Raji (cell line): Measurements from ENCODE around the gene NUP37.

Source experiments
- POLR2A ChIP-seq: IDR thresholded peaks from 2 replicates; pipeline ENCODE4 v1.6.1; 2011; ENCODE audit warnings: low read depth, low read length, control low read depth; ENCODE audit not compliant: insufficient read depth

NUP37 gene

GRCh38 chr12:102119674-102120563, at the start of gene NUP37, which contains the start of gene PARPBP:
TSS of gene NUP37 (minus strand) at chr12:102120114. CDS start at chr12:102118518, 1,596 bp downstream.
TSS of gene PARPBP (plus strand) at chr12:102120183. CDS start at chr12:102123889, 3,706 bp downstream.
- peak; percentile 82 for TF ChIP-seq POLR2A

GRCh38 chr12:102167821-102168604, 48.1 kb upstream of the NUP37 start:
- TF ChIP-seq POLR2A, result no peak

DNA sequence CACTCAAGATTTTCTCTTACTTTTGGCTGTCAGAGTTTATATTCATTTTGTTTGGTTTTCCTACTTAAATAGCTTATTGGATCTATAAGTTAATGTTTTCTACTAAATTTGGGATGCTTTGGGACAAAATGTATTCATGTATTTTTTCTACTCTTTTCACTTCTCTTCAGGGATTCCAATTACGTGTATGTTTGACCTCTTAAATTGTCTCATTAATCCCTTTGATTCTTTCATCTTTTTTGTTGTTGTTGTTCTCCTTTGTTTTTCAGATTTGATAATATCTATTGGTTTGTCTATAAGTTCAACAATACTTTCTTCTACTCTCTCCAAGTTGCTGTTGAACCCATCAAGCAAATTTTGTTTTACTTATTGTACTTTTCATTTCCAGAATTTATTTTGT, 43.5 kb upstream of the NUP37 start:
- TF ChIP-seq POLR2A, result no peak

GRCh38 chr12:102144221-102144620, 24.3 kb upstream of the NUP37 start:
- no peak for TF ChIP-seq POLR2A

- TF ChIP-seq POLR2A, result no peak
Observed at GRCh38 chr12:102120886-102121285, 972 bp upstream of the NUP37 start.

GRCh38 chr12:102120564-102120873, 605 bp upstream of the NUP37 start:
- TF ChIP-seq POLR2A, result no peak

GRCh38 chr12:102118874-102119273, 1.0 kb downstream of the NUP37 start:
- TF ChIP-seq POLR2A, result no peak

DNA sequence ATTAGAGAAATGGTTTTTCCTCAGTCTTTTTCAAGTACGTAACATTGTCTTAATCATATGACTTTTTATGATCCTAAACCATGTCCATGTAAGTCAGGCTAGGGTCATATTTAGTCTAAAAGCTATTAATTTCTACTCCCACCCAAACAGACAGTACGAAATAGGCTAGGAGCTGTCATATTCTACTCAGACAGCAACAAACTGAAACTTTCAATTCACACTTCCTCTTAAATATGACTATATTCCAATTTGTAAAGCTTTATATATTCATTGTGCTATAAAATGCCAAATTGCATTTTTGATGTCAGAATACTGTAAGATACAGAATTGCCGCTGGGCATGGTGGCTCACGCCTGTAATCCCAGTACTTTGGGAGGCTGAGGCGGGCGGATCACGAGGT, 3.5 kb downstream of the NUP37 start:
- TF ChIP-seq POLR2A, result no peak

DNA sequence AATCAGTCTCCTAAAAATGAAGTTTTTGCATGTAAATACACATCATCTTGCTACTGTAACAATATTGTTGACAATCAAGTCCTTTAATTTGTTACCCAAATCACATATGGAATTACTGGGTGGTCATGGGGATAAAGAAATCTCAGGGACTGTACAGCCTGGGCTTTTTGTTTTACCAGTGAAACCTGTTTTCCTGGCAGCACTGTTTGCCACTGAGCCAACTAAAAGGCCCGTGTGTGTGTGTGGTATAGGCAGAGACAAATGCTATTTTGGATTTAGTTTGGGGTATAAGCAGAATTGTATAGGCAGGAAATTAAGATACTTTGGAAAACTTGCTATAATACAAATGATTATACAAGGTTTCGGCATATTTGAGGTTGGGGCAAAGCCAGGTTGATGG, 5.7 kb downstream of the NUP37 start:
- TF ChIP-seq POLR2A, result no peak

DNA sequence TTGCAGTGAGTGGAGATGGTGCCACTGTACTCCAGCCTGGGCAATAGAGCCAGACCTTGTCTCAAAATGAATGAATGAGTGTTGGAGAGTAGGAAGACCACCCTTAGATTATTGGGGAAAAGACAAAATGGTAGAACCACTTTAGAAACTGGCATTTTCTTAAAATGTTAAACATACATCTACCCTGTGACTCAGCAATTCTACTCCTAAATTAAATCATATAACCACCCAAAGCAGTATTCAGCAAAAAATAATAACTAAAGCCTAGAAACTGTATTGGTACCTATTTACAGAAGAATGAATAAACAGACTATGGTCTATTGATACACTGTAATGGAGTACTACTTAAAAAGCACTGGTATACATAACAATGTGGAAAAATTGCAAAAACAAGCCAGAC, 9.1 kb downstream of the NUP37 start:
- TF ChIP-seq POLR2A, result no peak

- TF ChIP-seq POLR2A, result no peak
Observed at GRCh38 chr12:102107970-102108369, 11.9 kb downstream of the NUP37 start.

DNA sequence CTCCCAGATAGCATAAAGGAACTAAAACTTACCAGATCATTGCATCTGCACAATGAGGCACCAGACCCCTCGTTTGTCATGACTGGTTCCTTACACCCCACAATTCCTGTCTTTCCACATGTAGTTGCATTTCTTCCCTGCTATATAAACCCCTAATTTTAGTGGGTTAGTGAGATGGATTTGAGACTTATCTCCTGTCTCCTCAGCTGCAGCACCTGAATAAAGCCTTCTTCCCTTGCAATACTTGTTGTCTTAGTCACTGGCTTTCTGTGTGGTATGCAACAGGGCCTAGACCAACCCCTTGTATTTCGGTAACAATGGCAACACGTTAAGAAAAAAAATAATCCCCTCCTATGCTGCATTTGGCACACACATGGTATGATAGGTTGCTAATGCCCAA, 13.0 kb downstream of the NUP37 start:
- TF ChIP-seq POLR2A, result no peak

GRCh38 chr12:102096855-102097254, 23.1 kb downstream of the NUP37 start:
- TF ChIP-seq POLR2A, result no peak

- no peak for TF ChIP-seq POLR2A
Observed at GRCh38 chr12:102095677-102096263, 24.1 kb downstream of the NUP37 start.

DNA sequence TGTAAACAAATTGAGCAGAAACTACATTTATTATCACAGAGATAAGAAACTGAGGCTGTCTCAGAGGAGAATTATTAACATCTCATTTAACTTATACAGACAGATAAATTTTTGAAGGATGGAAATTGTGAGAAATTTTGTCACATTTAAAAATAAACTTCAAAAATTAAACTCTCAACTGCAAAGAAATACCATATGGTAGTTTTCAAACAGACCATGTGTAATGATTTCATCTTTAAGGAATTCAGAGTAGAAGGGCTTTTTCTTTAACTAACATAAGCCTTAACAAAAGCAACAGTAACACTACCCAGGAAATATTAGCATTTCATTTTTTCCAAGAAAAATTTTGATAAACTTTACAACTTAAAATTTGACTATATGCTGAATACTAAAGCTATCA, 26.6 kb downstream of the NUP37 start:
- no peak for TF ChIP-seq POLR2A

DNA sequence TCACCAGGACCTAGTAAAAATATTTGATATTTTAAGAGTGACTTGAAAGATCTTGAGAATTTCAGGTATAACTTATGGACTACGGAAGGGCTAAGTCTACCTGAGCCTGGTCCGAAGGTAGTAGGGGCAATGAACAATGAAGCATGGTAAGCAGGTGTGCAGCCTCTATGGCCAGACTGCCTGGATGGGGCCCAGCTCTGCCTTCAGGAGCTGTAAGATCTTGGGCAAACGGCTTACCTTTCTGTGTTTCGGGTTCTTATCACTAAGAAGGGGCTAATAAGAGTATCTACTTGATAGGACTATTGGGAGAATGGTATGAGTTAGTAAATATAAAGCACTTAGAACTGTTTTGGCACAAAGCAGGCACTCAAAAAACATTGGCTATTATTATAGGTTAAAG, 39.1 kb downstream of the NUP37 start:
- TF ChIP-seq POLR2A, result no peak
